ENCODE data around the gene LIPJ.

GRCh38 chr10:88538048-88538447 is 48.5 kb upstream of the LIPJ start:
- TF ChIP-seq, protein P1, sequence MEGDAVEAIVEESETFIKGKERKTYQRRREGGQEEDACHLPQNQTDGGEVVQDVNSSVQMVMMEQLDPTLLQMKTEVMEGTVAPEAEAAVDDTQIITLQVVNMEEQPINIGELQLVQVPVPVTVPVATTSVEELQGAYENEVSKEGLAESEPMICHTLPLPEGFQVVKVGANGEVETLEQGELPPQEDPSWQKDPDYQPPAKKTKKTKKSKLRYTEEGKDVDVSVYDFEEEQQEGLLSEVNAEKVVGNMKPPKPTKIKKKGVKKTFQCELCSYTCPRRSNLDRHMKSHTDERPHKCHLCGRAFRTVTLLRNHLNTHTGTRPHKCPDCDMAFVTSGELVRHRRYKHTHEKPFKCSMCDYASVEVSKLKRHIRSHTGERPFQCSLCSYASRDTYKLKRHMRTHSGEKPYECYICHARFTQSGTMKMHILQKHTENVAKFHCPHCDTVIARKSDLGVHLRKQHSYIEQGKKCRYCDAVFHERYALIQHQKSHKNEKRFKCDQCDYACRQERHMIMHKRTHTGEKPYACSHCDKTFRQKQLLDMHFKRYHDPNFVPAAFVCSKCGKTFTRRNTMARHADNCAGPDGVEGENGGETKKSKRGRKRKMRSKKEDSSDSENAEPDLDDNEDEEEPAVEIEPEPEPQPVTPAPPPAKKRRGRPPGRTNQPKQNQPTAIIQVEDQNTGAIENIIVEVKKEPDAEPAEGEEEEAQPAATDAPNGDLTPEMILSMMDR (IDR thresholded peaks at IDR 0.05) = no peak
- TF ChIP-seq POLR2A (IDR thresholded peaks at IDR 0.05) (no peak), POLR2AphosphoS5 (IDR thresholded peaks at IDR 0.05; ENCODE audit: insufficient read depth in 1 of 2, low read depth in 1 of 2) (peak; percentile 11 to 67)
